ENCODE measurements around the gene ADAT3.

- TF ChIP-seq POLR2A (IDR thresholded peaks at IDR 0.05) (no peak), CTCF (IDR thresholded peaks at IDR 0.05) (no peak)
Measured at GRCh38 chr19:1936430-1936829, 31.2 kb downstream of the ADAT3 start.

Data from uterus (tissue), 2 donors.